DND-41 (cell line): ENCODE results near the gene TMEM117.

ENCODE experiments used
- ATAC-seq: fragments of 200-7000 bp; cut with Tn5 transposase; 3 replicates; pipeline ENCODE4 v1.9.1; 2021; ENCODE audit warnings: low read depth; ENCODE audit not compliant: insufficient read depth
- DNase-seq: peaks from one replicate; pipeline ENCODE4 v3.0.0-alpha.2; 2020
- H2AFZ ChIP-seq: 2 replicates; pipeline ENCODE4 v1.6.0; 2012; ENCODE audit warnings: low read depth, low read length
- H3K27ac ChIP-seq: 2 replicates; pipeline ENCODE4 v1.5.1; 2012; ENCODE audit warnings: low read length, inconsistent platforms
- H3K27me3 ChIP-seq: fragments of 200-600 bp; sonication (generic); 2 replicates; pipeline ENCODE4 v1.6.0; 2012; ENCODE audit warnings: low read length, mild to moderate bottlenecking, inconsistent platforms; ENCODE audit not compliant: insufficient read depth, poor library complexity
- H3K36me3 ChIP-seq: 2 replicates; pipeline ENCODE4 v1.5.1; 2012; ENCODE audit warnings: low read length, inconsistent platforms; ENCODE audit not compliant: insufficient read depth
- H3K4me1 ChIP-seq: 2 replicates; pipeline ENCODE4 v1.5.1; 2012; ENCODE audit warnings: mild to moderate bottlenecking, low read length; ENCODE audit not compliant: insufficient read depth
- H3K4me2 ChIP-seq: 2 replicates; pipeline ENCODE4 v1.6.0; 2012; ENCODE audit warnings: mild to moderate bottlenecking, moderate library complexity, low read length, inconsistent platforms; ENCODE audit not compliant: insufficient read depth
- H3K4me3 ChIP-seq, 2 experiments: fragments of 200-600 bp in 1 of 2; shearing (Covaris generic) in 1 of 2; 2 replicates each; pipeline ENCODE4 v1.5.1; 2012 to 2016; ENCODE audit warnings: inconsistent platforms in 2 of 2, low read length in 2 of 2, mild to moderate bottlenecking in 2 of 2, low read depth in 1 of 2, moderate library complexity in 1 of 2
- H3K79me2 ChIP-seq: 2 replicates; pipeline ENCODE4 v1.6.0; 2012; ENCODE audit warnings: low read length, inconsistent platforms; ENCODE audit not compliant: insufficient read depth
- H3K9ac ChIP-seq: 2 replicates; pipeline ENCODE4 v1.6.0; 2012; ENCODE audit warnings: low read depth, mild to moderate bottlenecking, inconsistent platforms, low read length, moderate library complexity
- H3K9me3 ChIP-seq: 2 replicates; pipeline ENCODE4 v1.5.1; 2012; ENCODE audit warnings: low read length, moderate library complexity, mild to moderate bottlenecking, inconsistent platforms; ENCODE audit not compliant: insufficient read depth, severe bottlenecking
- H4K20me1 ChIP-seq: 2 replicates; pipeline ENCODE4 v1.6.0; 2012; ENCODE audit warnings: low read length; ENCODE audit not compliant: insufficient read depth
- EZH2 ChIP-seq: IDR thresholded peaks from 3 replicates; pipeline ENCODE4 v1.6.1; 2012; ENCODE audit warnings: borderline replicate concordance, low read depth, mild to moderate bottlenecking, moderate library complexity, low read length, inconsistent platforms; ENCODE audit not compliant: severe bottlenecking
- TF ChIP-seq, protein P1 (sequence below): IDR thresholded peaks from 2 replicates; pipeline ENCODE4 v1.5.1; 2012; ENCODE audit warnings: borderline replicate concordance, low read length, moderate library complexity, mild to moderate bottlenecking; ENCODE audit not compliant: poor library complexity, severe bottlenecking; ENCODE audit errors: extremely low read depth

The TMEM117 gene

DNA sequence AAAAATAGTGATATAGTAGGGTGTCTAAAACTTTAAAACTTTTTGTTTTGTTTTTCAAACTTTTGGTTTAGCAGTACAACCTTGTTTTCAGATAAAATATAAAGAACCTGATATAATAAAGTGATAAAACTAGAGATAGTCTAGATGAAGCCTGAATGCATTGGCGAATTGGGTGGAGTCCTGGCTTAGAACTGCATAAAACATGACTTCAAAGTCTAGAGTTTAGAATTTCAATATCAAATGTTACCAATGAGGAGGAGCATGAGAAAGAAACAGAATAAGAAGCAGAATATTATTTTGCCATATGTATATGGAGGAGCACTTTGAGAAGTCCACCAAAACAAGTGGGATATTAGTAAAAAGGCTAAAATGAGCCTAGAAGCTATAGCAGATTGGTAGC lies 263.6 kb downstream of the TMEM117 start:
- DNase-seq = no peak
- Histone ChIP-seq H4K20me1 (no peaks in the 10 kb centered on the region), H3K9ac (no peak overlapping the region), H3K9me3 (no peaks in the 10 kb centered on the region), H3K4me3 (no peak overlapping the region), H3K27ac (no peak overlapping the region), H3K4me1 (no peaks in the 10 kb centered on the region), H3K27me3 (no peaks in the 10 kb centered on the region), H3K79me2 (no peaks in the 10 kb centered on the region), H3K36me3 (no peaks in the 10 kb centered on the region), H2AFZ (no peak overlapping the region), H3K4me2 (no peak overlapping the region)
- ATAC-seq = no peak
- TF ChIP-seq, protein P1, sequence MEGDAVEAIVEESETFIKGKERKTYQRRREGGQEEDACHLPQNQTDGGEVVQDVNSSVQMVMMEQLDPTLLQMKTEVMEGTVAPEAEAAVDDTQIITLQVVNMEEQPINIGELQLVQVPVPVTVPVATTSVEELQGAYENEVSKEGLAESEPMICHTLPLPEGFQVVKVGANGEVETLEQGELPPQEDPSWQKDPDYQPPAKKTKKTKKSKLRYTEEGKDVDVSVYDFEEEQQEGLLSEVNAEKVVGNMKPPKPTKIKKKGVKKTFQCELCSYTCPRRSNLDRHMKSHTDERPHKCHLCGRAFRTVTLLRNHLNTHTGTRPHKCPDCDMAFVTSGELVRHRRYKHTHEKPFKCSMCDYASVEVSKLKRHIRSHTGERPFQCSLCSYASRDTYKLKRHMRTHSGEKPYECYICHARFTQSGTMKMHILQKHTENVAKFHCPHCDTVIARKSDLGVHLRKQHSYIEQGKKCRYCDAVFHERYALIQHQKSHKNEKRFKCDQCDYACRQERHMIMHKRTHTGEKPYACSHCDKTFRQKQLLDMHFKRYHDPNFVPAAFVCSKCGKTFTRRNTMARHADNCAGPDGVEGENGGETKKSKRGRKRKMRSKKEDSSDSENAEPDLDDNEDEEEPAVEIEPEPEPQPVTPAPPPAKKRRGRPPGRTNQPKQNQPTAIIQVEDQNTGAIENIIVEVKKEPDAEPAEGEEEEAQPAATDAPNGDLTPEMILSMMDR = no peak
- no peak for TF ChIP-seq EZH2

DNA sequence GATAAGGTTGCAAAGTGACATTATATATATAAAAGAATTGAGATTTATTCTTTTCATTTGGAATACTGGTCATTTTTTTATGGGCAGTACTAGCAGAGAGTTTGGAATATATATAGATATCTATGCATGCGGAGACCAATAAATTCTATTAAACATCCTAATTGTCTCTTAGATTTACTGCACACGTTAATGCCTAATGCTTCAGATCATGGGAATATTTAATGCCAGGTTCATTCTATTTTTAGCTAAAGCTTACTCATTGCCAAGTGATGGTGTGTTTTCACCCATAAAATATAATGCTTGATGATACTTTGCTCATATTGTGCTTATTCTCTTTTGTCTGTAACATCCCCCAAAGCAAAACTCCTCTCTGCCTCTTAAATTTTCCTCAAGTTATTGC lies 264.4 kb downstream of the TMEM117 start:
- no peak for ATAC-seq
- H3K9me3 ChIP-seq = no peaks in the 10 kb centered on the region
- H3K4me2 ChIP-seq = no peak overlapping the region
- H3K4me3 ChIP-seq = no peak overlapping the region
- TF ChIP-seq, protein P1 = no peak
- no peak for TF ChIP-seq EZH2
- H3K27ac ChIP-seq = no peak overlapping the region
- H3K79me2 ChIP-seq = no peaks in the 10 kb centered on the region
- no peak overlapping the region for H3K9ac ChIP-seq
- H3K27me3 ChIP-seq = no peaks in the 10 kb centered on the region
- H3K4me1 ChIP-seq = no peaks in the 10 kb centered on the region
- H4K20me1 ChIP-seq = no peaks in the 10 kb centered on the region
- no peak overlapping the region for H2AFZ ChIP-seq
- DNase-seq = no peak
- no peaks in the 10 kb centered on the region for H3K36me3 ChIP-seq

DNA sequence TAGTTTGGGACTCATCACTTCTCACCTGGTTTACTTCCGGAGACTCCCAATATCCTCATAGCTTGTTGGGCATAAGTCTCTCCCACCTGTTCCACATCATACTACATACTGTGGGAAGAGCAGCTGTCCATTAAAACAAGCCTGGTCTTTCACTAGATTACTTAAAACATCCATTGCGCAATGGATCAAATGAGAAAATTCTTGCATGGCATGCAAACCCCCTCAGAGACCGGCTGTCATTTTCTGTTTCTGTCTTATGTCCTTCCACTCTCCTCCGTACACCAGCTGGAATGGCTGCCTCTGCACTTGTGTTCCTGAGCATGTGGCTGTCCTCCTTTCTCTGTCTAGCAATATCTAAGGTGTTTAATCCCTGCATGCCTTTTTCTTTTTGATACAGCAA lies 265.6 kb downstream of the TMEM117 start:
- H3K4me1 ChIP-seq = no peaks in the 10 kb centered on the region
- H3K27me3 ChIP-seq = no peaks in the 10 kb centered on the region
- TF ChIP-seq, protein P1 = no peak
- TF ChIP-seq EZH2 = no peak
- no peaks in the 10 kb centered on the region for H3K36me3 ChIP-seq
- H3K9ac ChIP-seq = no peak overlapping the region
- H2AFZ ChIP-seq = no peak overlapping the region
- no peak overlapping the region for H3K4me3 ChIP-seq
- ATAC-seq (no peak), DNase-seq (no peak)
- no peaks in the 10 kb centered on the region for H4K20me1 ChIP-seq
- no peak overlapping the region for H3K27ac ChIP-seq
- no peak overlapping the region for H3K4me2 ChIP-seq
- no peaks in the 10 kb centered on the region for H3K9me3 ChIP-seq
- H3K79me2 ChIP-seq = no peaks in the 10 kb centered on the region

DNA sequence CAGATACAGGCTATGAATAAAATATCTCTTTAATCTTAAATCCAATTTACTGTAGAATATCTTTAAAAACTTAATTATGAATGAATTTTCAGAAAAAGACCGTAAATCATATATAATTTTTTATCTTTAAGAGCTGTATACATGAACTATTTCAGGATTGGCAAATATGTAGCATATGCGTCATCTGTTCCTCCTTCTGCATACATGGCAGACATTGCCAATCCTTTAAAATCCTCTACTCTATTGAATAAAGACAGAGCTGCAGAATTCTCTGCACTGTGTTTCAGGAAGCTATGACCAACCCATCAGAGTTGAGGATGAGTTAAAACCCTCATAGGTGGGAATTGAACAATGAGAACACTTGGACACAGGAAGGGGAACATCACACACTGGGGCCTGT lies 279.0 kb downstream of the TMEM117 start:
- H3K27ac ChIP-seq = no peak overlapping the region
- no peak overlapping the region for H2AFZ ChIP-seq
- no peaks in the 10 kb centered on the region for H3K9me3 ChIP-seq
- H3K9ac ChIP-seq = no peak overlapping the region
- H3K27me3 ChIP-seq = no peaks in the 10 kb centered on the region
- no peaks in the 10 kb centered on the region for H3K79me2 ChIP-seq
- H3K36me3 ChIP-seq = no peaks in the 10 kb centered on the region
- no peak overlapping the region for H3K4me2 ChIP-seq
- no peak for TF ChIP-seq EZH2
- TF ChIP-seq, protein P1 = no peak
- no peaks in the 10 kb centered on the region for H3K4me1 ChIP-seq
- no peak overlapping the region for H3K4me3 ChIP-seq
- no peak for ATAC-seq
- H4K20me1 ChIP-seq = no peaks in the 10 kb centered on the region
- no peak for DNase-seq
